Germinal center (tissue), 1 donor: Measurements from ENCODE around the gene GCNT2.
"Not testable (repeated sequence)": the region's sequence is repeated elsewhere in the genome, so short reads cannot be mapped to it uniquely, and the experiment has no call there.

ENCODE experiments used
- DNase-seq: peaks from one replicate; pipeline ENCODE4 v3.0.0; 2012; ENCODE audit warnings: mixed read lengths, low spot score

Gene GCNT2

GRCh38 chr6:10580570-10580969, 59.4 kb downstream of the GCNT2 start:
- DNase-seq = no peak

DNA sequence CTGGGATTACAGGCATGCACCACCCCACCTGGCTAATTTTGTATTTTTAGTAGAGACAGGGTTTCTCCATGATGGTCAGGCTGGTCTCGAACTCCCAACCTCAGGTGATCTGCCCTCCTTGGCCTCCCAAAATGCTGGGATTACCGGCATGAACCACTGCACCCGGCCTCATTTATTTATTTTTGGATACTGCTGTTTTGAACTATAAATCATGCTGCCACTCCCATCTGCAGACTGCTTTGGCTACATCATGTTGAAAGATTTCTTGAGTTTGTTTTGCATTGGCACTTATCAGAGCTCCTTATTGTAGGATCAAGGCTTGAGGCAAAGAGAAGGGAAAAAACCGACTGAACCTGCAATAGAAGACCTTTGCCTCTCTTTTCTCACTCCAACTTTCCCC, 60.3 kb downstream of the GCNT2 start:
- DNase-seq = not testable (repeated sequence)

- DNase-seq = no peak
Measured at GRCh38 chr6:10582774-10583508, 61.8 kb downstream of the GCNT2 start.

- DNase-seq = no peak
Measured at GRCh38 chr6:10583509-10583901, 62.4 kb downstream of the GCNT2 start.

DNA sequence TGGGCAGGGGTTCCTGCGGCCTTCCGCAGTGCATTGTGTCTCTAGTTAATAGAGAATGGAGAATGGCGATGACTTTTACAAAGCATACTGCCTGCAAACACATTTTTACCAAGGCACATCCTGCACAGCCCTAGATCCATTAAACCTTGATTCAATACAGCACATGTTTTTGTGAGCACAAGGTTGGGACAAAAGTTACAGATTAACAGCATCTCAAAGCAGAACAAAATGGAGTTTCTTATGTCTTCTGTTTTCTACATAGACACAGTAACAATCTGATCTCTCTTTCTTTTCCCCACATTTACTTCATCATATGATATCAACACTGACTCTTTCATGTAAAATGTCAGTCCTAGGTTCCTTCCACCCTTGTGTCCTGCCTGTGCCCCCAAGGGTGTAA, 63.5 kb downstream of the GCNT2 start:
- DNase-seq = no peak

- no peak for DNase-seq
Measured at GRCh38 chr6:10585209-10585845, 64.2 kb downstream of the GCNT2 start.

- no peak for DNase-seq
Measured at GRCh38 chr6:10586302-10586701, 65.2 kb downstream of the GCNT2 start.

DNA sequence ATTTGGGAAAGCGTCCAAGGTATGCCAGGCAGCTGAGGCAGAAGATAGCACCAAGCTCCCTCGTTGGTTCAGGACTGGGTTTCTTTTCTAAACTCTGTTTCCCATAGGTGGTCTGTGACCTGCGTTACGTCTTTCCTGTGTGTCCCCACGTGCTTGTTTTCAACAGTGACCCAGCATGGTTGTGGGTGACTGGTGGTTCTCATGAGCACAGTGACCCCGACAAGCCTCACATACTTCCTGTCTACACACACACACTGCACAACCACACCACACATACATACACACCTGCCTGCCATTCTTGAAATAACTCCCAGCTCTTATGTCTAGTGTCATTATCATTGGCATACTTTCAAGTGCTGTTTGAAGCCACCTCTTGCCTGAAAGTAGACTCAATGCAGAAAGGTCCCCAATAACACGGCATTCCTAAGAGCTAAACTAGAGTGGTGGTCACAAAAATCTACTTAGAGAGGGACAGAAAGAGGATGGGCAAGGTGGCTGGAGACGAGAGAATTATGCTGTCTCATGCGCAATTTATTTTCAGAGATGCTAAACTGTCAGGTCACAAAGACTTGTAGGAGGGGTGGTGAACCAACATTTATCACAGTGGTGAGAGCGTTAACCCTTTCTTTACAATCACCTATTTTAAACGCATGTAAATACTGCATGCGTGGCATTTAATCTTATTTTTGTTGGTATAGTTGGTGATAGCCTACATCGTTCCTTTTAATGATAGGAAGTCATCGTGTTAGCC, 66.7 kb downstream of the GCNT2 start:
- DNase-seq = no peak

DNA sequence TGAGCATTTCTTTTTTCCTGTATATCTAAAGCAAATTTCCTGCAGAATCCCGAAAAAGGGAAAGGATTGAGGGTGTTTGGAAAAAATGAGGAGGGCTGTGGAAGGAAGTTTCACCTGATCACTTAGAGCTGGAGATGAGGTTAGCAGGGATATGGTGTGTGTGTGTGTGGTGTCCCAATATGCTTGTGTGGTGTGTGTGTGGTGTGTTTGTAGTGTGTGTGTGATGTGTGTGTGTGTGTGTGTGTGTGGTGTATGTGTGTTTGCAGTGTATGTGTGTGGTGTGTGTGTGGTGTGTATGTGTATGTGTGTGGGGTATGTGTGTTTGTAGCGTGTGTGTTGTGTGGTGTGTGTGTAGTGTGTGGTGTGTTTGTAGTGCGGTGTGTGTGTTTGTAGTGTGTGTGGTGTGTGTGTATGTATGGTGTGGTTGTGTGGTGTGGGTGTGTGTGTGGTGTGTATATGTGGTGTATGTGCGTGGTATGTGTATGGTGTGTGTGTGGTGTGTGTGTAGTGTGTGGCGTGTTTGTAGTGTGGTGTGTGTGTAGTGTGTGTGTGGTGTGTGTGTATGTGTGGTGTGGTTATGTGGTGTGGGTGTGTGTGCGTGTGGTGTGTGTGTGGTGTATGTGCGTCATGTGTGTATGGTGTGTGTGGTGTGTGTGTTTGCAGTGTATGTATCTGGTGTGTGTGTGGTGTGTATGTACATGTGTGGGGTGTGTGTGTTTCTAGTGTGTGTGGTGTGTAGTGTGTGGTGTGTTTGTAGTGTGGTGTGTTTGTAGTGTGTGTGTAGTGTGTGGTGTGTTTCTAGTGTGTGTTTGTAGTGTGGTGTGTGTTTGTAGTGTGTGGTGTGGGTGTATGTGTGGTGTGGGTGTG, 67.6 kb downstream of the GCNT2 start:
- DNase-seq = no peak

DNA sequence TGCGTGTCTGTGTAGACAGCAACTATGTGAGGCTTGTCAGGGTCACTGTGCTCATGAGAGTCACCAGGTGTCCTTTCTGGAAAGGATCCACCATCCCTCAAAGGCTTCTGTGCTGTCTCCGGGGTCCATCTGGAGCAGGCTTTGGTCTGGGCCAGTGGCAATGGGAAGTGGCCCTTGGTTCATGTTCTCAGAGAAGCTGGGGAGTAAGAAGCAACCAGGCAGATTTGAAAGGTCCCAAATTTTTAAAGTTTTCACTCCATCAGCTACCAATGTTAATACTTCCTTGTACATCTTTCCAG, 68.2 kb downstream of the GCNT2 start:
- no peak for DNase-seq

DNA sequence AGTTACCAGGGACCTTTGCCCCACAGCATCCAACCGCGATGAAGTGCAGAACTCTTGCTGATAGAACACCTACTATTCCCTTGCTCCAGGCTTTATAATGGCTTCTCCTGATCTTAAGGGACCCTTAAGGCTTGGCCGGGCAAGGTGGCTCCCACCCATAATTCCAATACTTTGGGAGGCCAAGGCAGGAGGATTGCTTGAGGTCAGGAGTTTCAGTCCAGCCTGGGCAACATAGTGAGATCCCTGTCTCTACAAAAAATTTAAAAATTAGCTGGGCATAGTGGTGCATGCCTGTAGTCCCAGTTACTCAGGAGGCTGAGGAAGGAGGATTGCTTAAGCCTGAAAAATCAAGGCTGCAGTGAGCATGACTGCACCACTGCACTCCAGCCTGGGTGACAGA, 68.8 kb downstream of the GCNT2 start:
- no peak for DNase-seq

- no peak for DNase-seq
Measured at GRCh38 chr6:10591422-10592160, 70.4 kb downstream of the GCNT2 start.

- no peak for DNase-seq
Measured at GRCh38 chr6:10595731-10596664, 74.8 kb downstream of the GCNT2 start.

- DNase-seq = no peak
Measured at GRCh38 chr6:10597499-10598001, 76.4 kb downstream of the GCNT2 start.

DNA sequence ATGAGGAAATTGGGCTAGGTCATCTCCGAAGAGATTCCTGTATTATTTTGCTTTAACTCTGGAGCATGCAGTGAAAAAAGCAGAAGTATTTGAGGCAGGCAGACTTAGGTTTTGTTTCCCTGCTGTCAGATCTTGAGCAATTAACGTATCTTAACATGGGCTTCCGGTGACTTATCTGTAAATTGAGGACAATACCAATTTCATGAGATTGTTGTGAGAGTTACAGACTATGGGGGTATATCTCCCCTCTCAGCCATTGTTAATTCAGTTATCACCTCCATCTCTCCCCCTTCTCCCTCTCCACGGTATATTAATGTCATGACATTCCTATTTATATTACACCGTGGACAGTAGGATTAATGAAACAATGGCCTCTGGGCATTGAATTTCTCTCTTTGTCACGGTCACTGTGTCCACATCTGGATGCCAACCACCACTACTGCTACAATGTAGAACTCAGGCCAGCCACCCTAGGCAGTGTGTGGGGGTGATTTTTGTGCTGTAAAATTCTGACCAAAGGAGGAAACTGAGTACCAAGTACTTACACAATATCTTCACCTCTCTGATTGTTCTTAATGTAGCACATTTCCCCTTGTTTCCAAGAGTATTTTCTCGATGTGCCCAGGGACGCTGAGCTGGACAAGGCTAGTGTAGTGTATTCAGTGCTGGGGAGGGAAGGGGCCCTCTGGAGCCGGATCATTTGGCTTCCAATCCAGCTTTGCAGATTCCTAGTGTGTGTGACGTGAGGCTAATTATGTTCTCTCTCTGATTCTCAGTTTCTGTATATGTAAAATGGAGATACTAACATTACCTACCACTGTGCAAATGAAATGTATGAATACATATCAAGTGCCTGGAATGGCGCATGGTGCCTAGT, 77.2 kb downstream of the GCNT2 start:
- DNase-seq = no peak

DNA sequence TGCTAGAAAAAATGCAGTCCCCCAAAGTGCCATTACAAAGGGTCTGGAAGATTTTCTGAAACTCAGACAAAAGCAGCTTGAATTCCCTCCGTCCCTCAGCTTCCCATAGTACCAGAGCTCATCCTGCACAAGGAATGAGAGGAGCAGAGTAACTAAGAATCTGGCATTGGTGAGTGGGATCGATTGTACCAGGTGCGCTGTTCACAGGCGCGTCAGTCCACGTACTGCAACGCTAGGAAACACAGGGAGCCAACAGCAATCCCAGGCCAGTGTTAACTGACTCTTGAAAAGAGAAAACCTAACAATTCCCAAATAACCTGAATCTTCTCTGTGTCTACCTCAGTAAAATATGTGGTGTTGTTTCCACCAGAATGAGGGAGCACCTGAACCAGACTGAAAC, 77.9 kb downstream of the GCNT2 start:
- no peak for DNase-seq

- not testable (repeated sequence) for DNase-seq
Measured at GRCh38 chr6:10600681-10601080, 79.5 kb downstream of the GCNT2 start.

GRCh38 chr6:10603219-10603618, 82.1 kb downstream of the GCNT2 start:
- DNase-seq = no peak

DNA sequence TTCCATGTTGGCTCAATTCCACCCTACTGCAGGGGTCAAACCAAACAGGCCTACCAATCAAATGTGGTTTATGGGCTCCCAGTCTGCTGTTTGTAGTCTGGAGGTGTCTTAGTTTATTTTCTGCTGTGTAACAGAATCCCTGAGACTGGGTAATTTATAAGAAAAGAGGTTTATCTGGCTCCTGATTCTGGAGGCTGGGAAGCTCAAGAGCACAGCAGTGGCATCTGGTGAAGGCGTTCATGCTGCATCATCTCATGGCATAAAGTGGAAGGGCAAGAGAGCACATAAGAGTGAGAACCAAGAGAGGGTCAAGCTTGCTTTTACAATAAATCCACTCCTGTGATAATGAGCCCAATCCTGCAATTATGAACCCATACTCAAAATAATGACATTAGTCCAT, 87.9 kb downstream of the GCNT2 start:
- no peak for DNase-seq
